Left renal cortex interstitium (tissue), 4 donors: ENCODE measurements around the gene PCP4. TPM values are rescaled to one million over a fixed set of nuclear protein-coding genes. Genes with fewer than 3 reads are reported as not detected.

Source experiments
- DNase-seq, 4 donors: peaks; one replicate each; pipeline ENCODE4 v3.0.0-alpha.2; 2013; ENCODE audit warnings: low read depth in 4 of 4, low spot score in 2 of 4, missing footprints in 1 of 4
- polyA plus RNA-seq, 4 donors: library from polyadenylated mRNA; unstranded; fragments of 120-200 nt; gene quantifications; one replicate each; pipeline ENCODE4 v1.2.1, GENCODE V29; 2013; ENCODE audit not compliant: insufficient read length in 4 of 4

The PCP4 gene
- polyA plus RNA-seq, 4 donors, result 11.1 to 14.4 (median 13.5) TPM

- no peak for DNase-seq
Measured at GRCh38 chr21:39968010-39968409, 100.8 kb downstream of the PCP4 start.

- no peak for DNase-seq
Measured at GRCh38 chr21:39969691-39970364, 102.6 kb downstream of the PCP4 start.

DNA sequence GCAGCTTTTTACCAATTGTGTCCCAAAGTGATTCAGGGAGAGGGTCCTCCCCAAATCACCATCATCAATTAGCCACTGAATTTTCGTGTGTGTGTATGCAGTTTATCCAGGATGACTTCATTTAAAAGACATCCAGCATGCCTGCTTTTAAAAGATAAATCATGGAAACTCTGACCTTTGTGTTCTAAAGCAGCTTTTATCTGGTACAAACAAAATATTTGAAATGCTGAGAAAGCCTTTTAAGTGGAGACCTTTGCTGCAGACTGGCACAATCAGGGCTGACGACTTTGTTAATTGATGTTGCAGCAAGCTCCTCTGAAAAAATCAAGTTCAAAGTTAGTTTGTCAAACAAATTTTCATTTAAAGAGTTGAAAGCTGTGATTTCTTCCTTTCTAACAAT, 104.7 kb downstream of the PCP4 start:
- no peak for DNase-seq

- DNase-seq, result no peak
Measured at GRCh38 chr21:39972471-39972870, 105.2 kb downstream of the PCP4 start.

DNA sequence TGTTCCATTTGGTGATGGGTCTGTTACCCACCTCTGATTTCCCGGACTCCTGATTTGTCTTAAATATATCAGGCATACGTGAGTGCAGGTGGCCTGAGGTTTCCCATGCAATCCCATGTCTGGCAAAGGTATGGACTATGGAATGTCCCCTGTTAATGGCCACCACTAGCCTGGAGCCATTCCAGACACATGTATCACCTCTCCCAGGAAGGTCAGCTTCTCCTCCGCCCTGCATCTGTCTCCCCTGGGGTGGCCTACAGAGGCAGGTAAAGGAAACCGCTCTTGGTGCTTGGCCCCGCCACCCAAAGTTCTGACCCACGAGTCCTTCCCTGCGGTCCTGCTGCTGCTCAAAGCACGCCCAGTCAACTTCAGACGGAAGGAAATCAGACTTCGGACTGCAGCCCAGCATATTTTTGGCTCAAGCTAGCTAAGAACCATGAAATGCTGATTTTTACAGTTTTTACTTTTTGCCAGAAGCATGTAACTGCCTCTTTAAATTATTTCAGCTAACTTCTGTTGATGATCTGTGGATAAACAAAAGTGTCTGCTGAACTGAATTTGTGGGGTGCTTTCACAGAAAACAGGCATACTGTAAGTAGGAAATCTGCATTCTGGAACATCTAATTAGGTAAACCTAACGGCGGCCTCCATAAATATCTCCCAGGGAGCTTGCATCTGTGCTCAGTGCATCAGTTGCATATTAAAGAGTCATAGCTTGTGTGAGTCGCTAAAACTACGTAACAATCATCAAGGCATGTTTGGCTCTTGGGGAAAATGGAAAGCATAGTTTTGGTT, 105.9 kb downstream of the PCP4 start:
- no peak for DNase-seq

GRCh38 chr21:39976800-39977199, 109.6 kb downstream of the PCP4 start:
- DNase-seq, result no peak

Other genes with a start within 250 kb of the PCP4 start
- 1 to 10 TPM in 1 of 4 donors, under 1 TPM in 3; 0.65 to 1.3 (median 0.92) TPM for gene IGSF5, start 122.3 kb upstream of the PCP4 start, polyA plus RNA-seq